ENCODE data around the gene NINJ1. TPM values are rescaled to one million over a fixed set of nuclear protein-coding genes. Genes with fewer than 3 reads are reported as not detected.

NINJ1 gene
- total and polyA plus RNA-seq, 2 donors (not counting 1 experiment from before 2014, with no cell fraction given): 7.2 to 59.9 TPM

- TF ChIP-seq EZH2 (IDR thresholded peaks at IDR 0.05; ENCODE audit: low read length, missing control alignments) (no peak), CTCF (conservative IDR thresholded peaks at IDR 0.05 in 1 of 2, IDR thresholded peaks at IDR 0.05 in 1 of 2; ENCODE audit: low read depth in 1 of 2, low read length in 2 of 2) (no peak)
- no peaks in the 10 kb centered on the region for H3K9me3 ChIP-seq (ENCODE audit: control insufficient read depth, insufficient read depth, low read depth, low read length)
- no peaks in the 10 kb centered on the region for H3K36me3 ChIP-seq (ENCODE audit: control insufficient read depth, insufficient read depth, low read length)
- no peak overlapping the region for H3K27ac ChIP-seq (ENCODE audit: insufficient read depth, low read length)
- H4K20me1 ChIP-seq (ENCODE audit: control insufficient read depth, extremely low read depth, insufficient read depth, low read length): no peaks in the 10 kb centered on the region
- no peaks in the 10 kb centered on the region for H3K27me3 ChIP-seq (ENCODE audit: control insufficient read depth, insufficient read depth, low read length)
- H2AFZ ChIP-seq (ENCODE audit: low read length): no peak overlapping the region
- no peaks in the 10 kb centered on the region for H3K4me1 ChIP-seq (ENCODE audit: control insufficient read depth, extremely low read depth, insufficient read depth, low read length)
- DNase-seq (ENCODE audit: low read depth in 2 of 2): no peak
- no peak overlapping the region for H3K4me2 ChIP-seq (ENCODE audit: extremely low read depth, insufficient read depth, low read length)
- no peak overlapping the region for H3K9ac ChIP-seq (ENCODE audit: insufficient read depth, low read length)
- no peaks in the 10 kb centered on the region for H3K79me2 ChIP-seq (ENCODE audit: control insufficient read depth, insufficient read depth, low read length)
- H3K4me3 ChIP-seq (replicated peaks in 1 of 4; ENCODE audit: control extremely low read depth in 1 of 4, insufficient read depth in 1 of 4, low read depth in 3 of 4, low read length in 4 of 4): no peak overlapping the region
Measured at GRCh38 chr9:93169444-93169843, 35.4 kb upstream of the NINJ1 start.

- Histone ChIP-seq H3K27me3 (ENCODE audit: control insufficient read depth, insufficient read depth, low read length) (no peaks in the 10 kb centered on the region), H3K79me2 (ENCODE audit: control insufficient read depth, insufficient read depth, low read length) (no peaks in the 10 kb centered on the region), H3K9me3 (ENCODE audit: control insufficient read depth, insufficient read depth, low read depth, low read length) (no peaks in the 10 kb centered on the region), H3K27ac (ENCODE audit: insufficient read depth, low read length) (no peak overlapping the region), H3K4me3 (replicated peaks in 1 of 4; ENCODE audit: control extremely low read depth in 1 of 4, insufficient read depth in 1 of 4, low read depth in 3 of 4, low read length in 4 of 4) (no peak overlapping the region), H3K4me2 (ENCODE audit: extremely low read depth, insufficient read depth, low read length) (no peak overlapping the region), H3K36me3 (ENCODE audit: control insufficient read depth, insufficient read depth, low read length) (no peaks in the 10 kb centered on the region), H3K9ac (ENCODE audit: insufficient read depth, low read length) (no peak overlapping the region), H2AFZ (ENCODE audit: low read length) (no peak overlapping the region), H4K20me1 (ENCODE audit: control insufficient read depth, extremely low read depth, insufficient read depth, low read length) (no peaks in the 10 kb centered on the region), H3K4me1 (ENCODE audit: control insufficient read depth, extremely low read depth, insufficient read depth, low read length) (no peaks in the 10 kb centered on the region)
- TF ChIP-seq EZH2 (IDR thresholded peaks at IDR 0.05; ENCODE audit: low read length, missing control alignments) (no peak), CTCF (conservative IDR thresholded peaks at IDR 0.05 in 1 of 2, IDR thresholded peaks at IDR 0.05 in 1 of 2; ENCODE audit: low read depth in 1 of 2, low read length in 2 of 2) (no peak)
- no peak for DNase-seq (ENCODE audit: low read depth in 2 of 2)
Measured at GRCh38 chr9:93168581-93168980, 34.5 kb upstream of the NINJ1 start.

GRCh38 chr9:93167838-93168237 lies 33.8 kb upstream of the NINJ1 start:
- no peak for DNase-seq (ENCODE audit: low read depth in 2 of 2)
- H3K4me1 ChIP-seq (ENCODE audit: control insufficient read depth, extremely low read depth, insufficient read depth, low read length): no peaks in the 10 kb centered on the region
- no peak overlapping the region for H2AFZ ChIP-seq (ENCODE audit: low read length)

More at GRCh38 chr9:93167838-93168237, 33.8 kb upstream of the NINJ1 start:
- no peak for TF ChIP-seq CTCF (conservative IDR thresholded peaks at IDR 0.05 in 1 of 2, IDR thresholded peaks at IDR 0.05 in 1 of 2; ENCODE audit: low read depth in 1 of 2, low read length in 2 of 2)
- TF ChIP-seq EZH2 (IDR thresholded peaks at IDR 0.05; ENCODE audit: low read length, missing control alignments): no peak
- Histone ChIP-seq H3K79me2 (ENCODE audit: control insufficient read depth, insufficient read depth, low read length) (no peaks in the 10 kb centered on the region), H3K9me3 (ENCODE audit: control insufficient read depth, insufficient read depth, low read depth, low read length) (no peaks in the 10 kb centered on the region), H3K36me3 (ENCODE audit: control insufficient read depth, insufficient read depth, low read length) (no peaks in the 10 kb centered on the region), H3K27me3 (ENCODE audit: control insufficient read depth, insufficient read depth, low read length) (no peaks in the 10 kb centered on the region), H4K20me1 (ENCODE audit: control insufficient read depth, extremely low read depth, insufficient read depth, low read length) (no peaks in the 10 kb centered on the region), H3K4me2 (ENCODE audit: extremely low read depth, insufficient read depth, low read length) (no peak overlapping the region), H3K9ac (ENCODE audit: insufficient read depth, low read length) (no peak overlapping the region), H3K4me3 (replicated peaks in 1 of 4; ENCODE audit: control extremely low read depth in 1 of 4, insufficient read depth in 1 of 4, low read depth in 3 of 4, low read length in 4 of 4) (no peak overlapping the region), H3K27ac (ENCODE audit: insufficient read depth, low read length) (no peak overlapping the region)
